SK-N-SH (cell line): Measurements from ENCODE around the gene UBFD1. TPM values are rescaled to one million over a fixed set of nuclear protein-coding genes. Genes with fewer than 3 reads are reported as not detected.

ENCODE experiments used
- CTCF ChIA-PET: fragments of 300-600, 350-600 bp; formaldehyde crosslinking; extraction: SDS; loops from one replicate; lab custom pipeline; 2021; lab: Yijun Ruan, JAX
- POLR2A ChIA-PET: fragments of 350-600 bp; sonication (Branson Sonifier 250); formaldehyde crosslinking; extraction: SDS; loops from one replicate; lab custom pipeline; 2020; ENCODE audit warnings: antibody characterized with exemption, inconsistent platforms; lab: Yijun Ruan, JAX
- DNase-seq: peaks from one replicate; pipeline ENCODE4 v3.0.0; 2012
- H2AFZ ChIP-seq: fragments of 200-600 bp; sonication (generic); 2 replicates; pipeline ENCODE4 v1.8.1; 2016; ENCODE audit warnings: antibody characterized with exemption, mild to moderate bottlenecking, low read depth
- H3F3A ChIP-seq: fragments of 200-600 bp; sonication (generic); replicated peaks from 2 replicates; pipeline ENCODE3; 2016; ENCODE audit warnings: antibody characterized with exemption, mild to moderate bottlenecking; ENCODE audit not compliant: insufficient read depth
- H3K27ac ChIP-seq, 2 experiments: fragments of 200-500 bp in 1 of 2; fragments of 200-600 bp in 1 of 2; sonication (Bioruptor generic) in 1 of 2; sonication (generic), shearing (Covaris generic) in 1 of 2; 2 replicates each; pipeline versions ENCODE4 v1.5.1 to v1.6.1; 2014 to 2016; ENCODE audit warnings: low read depth in 2 of 2, inconsistent platforms in 1 of 2, low read length in 1 of 2, mild to moderate bottlenecking in 1 of 2, mixed read lengths in 1 of 2
- H3K27me3 ChIP-seq: fragments of 200-600 bp; sonication (generic), shearing (Covaris generic); 2 replicates; pipeline ENCODE4 v1.6.1; 2016; ENCODE audit warnings: mixed run types; ENCODE audit not compliant: insufficient read depth
- H3K36me3 ChIP-seq, 2 experiments: fragments of 200-500 bp in 1 of 2; fragments of 200-600 bp in 1 of 2; sonication (Bioruptor generic) in 1 of 2; sonication (generic) in 1 of 2; replicated peaks in 1 of 2; 2 replicates each; pipeline versions ENCODE3 to v1.5.1; 2014 to 2016; ENCODE audit warnings: low read length in 1 of 2, mild to moderate bottlenecking in 1 of 2; ENCODE audit not compliant: insufficient read depth in 2 of 2, control insufficient read depth in 1 of 2
- H3K4me1 ChIP-seq, 2 experiments: fragments of 200-500 bp in 1 of 2; fragments of 200-600 bp in 1 of 2; sonication (Bioruptor generic) in 1 of 2; sonication (generic), shearing (Covaris generic) in 1 of 2; 2 replicates each; pipeline versions ENCODE4 v1.5.1 to v1.6.1; 2014 to 2016; ENCODE audit warnings: low read depth in 1 of 2, low read length in 1 of 2, mixed run types in 1 of 2; ENCODE audit not compliant: insufficient read depth in 2 of 2, control insufficient read depth in 1 of 2
- H3K4me2 ChIP-seq: fragments of 200-600 bp; sonication (generic), shearing (Covaris generic); 2 replicates; pipeline ENCODE4 v1.6.1; 2017; ENCODE audit warnings: mixed run types
- H3K4me3 ChIP-seq, 2 experiments: fragments of 200-500 bp in 1 of 2; fragments of 200-600 bp in 1 of 2; sonication (Bioruptor generic) in 1 of 2; sonication (generic), shearing (Covaris generic) in 1 of 2; 2 replicates each; pipeline versions ENCODE4 v1.5.1 to v1.8.1; 2014 to 2016; ENCODE audit warnings: low read depth in 2 of 2, inconsistent platforms in 1 of 2, low read length in 1 of 2, mild to moderate bottlenecking in 1 of 2, mixed read lengths in 1 of 2, moderate library complexity in 1 of 2
- H3K79me2 ChIP-seq: fragments of 200-600 bp; sonication (generic); 2 replicates; pipeline ENCODE4 v1.8.1; 2017; ENCODE audit warnings: mild to moderate bottlenecking; ENCODE audit not compliant: insufficient read depth
- H3K9ac ChIP-seq: fragments of 200-600 bp; sonication (generic); 2 replicates; pipeline ENCODE4 v1.6.1; 2017; ENCODE audit warnings: mixed run types
- H3K9me2 ChIP-seq: fragments of 200-600 bp; sonication (generic); 2 replicates; pipeline ENCODE4 v1.6.1; 2017; ENCODE audit warnings: mixed run types
- H3K9me3 ChIP-seq: fragments of 200-600 bp; sonication (generic); 2 replicates; pipeline ENCODE4 v1.6.1; 2017; ENCODE audit warnings: mixed run types, mild to moderate bottlenecking, moderate library complexity
- H4K20me1 ChIP-seq: fragments of 200-600 bp; sonication (generic); 2 replicates; pipeline ENCODE4 v1.6.1; 2017; ENCODE audit warnings: mild to moderate bottlenecking, mixed run types; ENCODE audit not compliant: insufficient read depth
- CHD2 ChIP-seq: fragments of 150-350 bp; IDR thresholded peaks from 2 replicates; pipeline ENCODE4 v1.6.1; 2018; ENCODE audit warnings: low read length; ENCODE audit not compliant: partially characterized antibody
- GABPA ChIP-seq: IDR thresholded peaks from 2 replicates; pipeline ENCODE4 v1.4.0; 2012; ENCODE audit warnings: low read depth, mild to moderate bottlenecking
- MXI1 ChIP-seq: IDR thresholded peaks from 2 replicates; pipeline ENCODE4 v1.6.1; 2012; ENCODE audit warnings: mild to moderate bottlenecking, low read depth, low read length, improper control_type of control experiment
- POLR2AphosphoS5 ChIP-seq: IDR thresholded peaks from 2 replicates; pipeline ENCODE4 v1.6.1; 2012; ENCODE audit warnings: low read depth, low read length
- RCOR1 ChIP-seq: fragments of 150-350 bp; IDR thresholded peaks from 2 replicates; pipeline ENCODE4 v1.6.1; 2017; ENCODE audit warnings: antibody characterized with exemption, low read length
- TEAD4 ChIP-seq: IDR thresholded peaks from 2 replicates; pipeline ENCODE4 v1.4.0; 2012; ENCODE audit warnings: mild to moderate bottlenecking, borderline replicate concordance; ENCODE audit not compliant: insufficient read depth
- YY1 ChIP-seq: IDR thresholded peaks from 2 replicates; pipeline ENCODE4 v1.4.0; 2012; ENCODE audit warnings: low read depth, mild to moderate bottlenecking
- WGBS: methylation state at CpG from one replicate; pipeline ENCODE4 v1.1.6; 2017; ENCODE audit warnings: low lambda C conversion rate; 5-methylcytosine and 5-hydroxymethylcytosine counted together
- polyA plus RNA-seq, 3 experiments: library from polyadenylated mRNA; depleted of rRNA; stranded (reverse); fragments of >200 nt; gene quantifications; 2 replicates each; pipeline ENCODE4 v1.2.3, GENCODE V29; 2012
- TF ChIP-seq, protein P1 (sequence below): IDR thresholded peaks from 2 replicates; pipeline ENCODE4 v1.6.1; 2012; ENCODE audit warnings: mild to moderate bottlenecking, low read depth, low read length, moderate library complexity
- TF ChIP-seq, protein P2 (sequence below): IDR thresholded peaks from 2 replicates; pipeline ENCODE4 v1.4.0; 2012; ENCODE audit warnings: low read depth, borderline replicate concordance

The UBFD1 gene
- polyA plus RNA-seq, 1 of the 3 experiments (the other 2 are of a cell fraction) = 66.1 TPM

- TF ChIP-seq, protein P1, sequence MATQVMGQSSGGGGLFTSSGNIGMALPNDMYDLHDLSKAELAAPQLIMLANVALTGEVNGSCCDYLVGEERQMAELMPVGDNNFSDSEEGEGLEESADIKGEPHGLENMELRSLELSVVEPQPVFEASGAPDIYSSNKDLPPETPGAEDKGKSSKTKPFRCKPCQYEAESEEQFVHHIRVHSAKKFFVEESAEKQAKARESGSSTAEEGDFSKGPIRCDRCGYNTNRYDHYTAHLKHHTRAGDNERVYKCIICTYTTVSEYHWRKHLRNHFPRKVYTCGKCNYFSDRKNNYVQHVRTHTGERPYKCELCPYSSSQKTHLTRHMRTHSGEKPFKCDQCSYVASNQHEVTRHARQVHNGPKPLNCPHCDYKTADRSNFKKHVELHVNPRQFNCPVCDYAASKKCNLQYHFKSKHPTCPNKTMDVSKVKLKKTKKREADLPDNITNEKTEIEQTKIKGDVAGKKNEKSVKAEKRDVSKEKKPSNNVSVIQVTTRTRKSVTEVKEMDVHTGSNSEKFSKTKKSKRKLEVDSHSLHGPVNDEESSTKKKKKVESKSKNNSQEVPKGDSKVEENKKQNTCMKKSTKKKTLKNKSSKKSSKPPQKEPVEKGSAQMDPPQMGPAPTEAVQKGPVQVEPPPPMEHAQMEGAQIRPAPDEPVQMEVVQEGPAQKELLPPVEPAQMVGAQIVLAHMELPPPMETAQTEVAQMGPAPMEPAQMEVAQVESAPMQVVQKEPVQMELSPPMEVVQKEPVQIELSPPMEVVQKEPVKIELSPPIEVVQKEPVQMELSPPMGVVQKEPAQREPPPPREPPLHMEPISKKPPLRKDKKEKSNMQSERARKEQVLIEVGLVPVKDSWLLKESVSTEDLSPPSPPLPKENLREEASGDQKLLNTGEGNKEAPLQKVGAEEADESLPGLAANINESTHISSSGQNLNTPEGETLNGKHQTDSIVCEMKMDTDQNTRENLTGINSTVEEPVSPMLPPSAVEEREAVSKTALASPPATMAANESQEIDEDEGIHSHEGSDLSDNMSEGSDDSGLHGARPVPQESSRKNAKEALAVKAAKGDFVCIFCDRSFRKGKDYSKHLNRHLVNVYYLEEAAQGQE = peak; percentile 32; the same call in 1 of the 2 replicates
- peak; percentile 81 for TF ChIP-seq RCOR1
- no peak for TF ChIP-seq TEAD4
- peak; percentile 62 for TF ChIP-seq CHD2
- no peak for TF ChIP-seq POLR2AphosphoS5
- peak; percentile 81 for TF ChIP-seq GABPA
- peak; percentile 99 for TF ChIP-seq MXI1
- TF ChIP-seq, protein P2, sequence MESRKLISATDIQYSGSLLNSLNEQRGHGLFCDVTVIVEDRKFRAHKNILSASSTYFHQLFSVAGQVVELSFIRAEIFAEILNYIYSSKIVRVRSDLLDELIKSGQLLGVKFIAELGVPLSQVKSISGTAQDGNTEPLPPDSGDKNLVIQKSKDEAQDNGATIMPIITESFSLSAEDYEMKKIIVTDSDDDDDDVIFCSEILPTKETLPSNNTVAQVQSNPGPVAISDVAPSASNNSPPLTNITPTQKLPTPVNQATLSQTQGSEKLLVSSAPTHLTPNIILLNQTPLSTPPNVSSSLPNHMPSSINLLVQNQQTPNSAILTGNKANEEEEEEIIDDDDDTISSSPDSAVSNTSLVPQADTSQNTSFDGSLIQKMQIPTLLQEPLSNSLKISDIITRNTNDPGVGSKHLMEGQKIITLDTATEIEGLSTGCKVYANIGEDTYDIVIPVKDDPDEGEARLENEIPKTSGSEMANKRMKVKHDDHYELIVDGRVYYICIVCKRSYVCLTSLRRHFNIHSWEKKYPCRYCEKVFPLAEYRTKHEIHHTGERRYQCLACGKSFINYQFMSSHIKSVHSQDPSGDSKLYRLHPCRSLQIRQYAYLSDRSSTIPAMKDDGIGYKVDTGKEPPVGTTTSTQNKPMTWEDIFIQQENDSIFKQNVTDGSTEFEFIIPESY = peak; percentile 41; the same call in 1 of the 2 replicates
Measured at GRCh38 chr16:23556881-23557778, at the start of gene UBFD1, which contains the start of gene EARS2 (continued).

GRCh38 chr16:23508589-23509440 is 48.7 kb upstream of the UBFD1 start:
- POLR2A ChIA-PET = interaction anchor here (0.6 to 1.1 kb wide), 2 partner anchors 9 to 41 kb away, joined by 3 read pairs; no protein-coding TSS in a partner anchor
- WGBS = 59% methylated on average over 28 of the region's 28 CpGs
- TF ChIP-seq TEAD4 = no peak
- TF ChIP-seq YY1 = no peak
- Histone ChIP-seq H3K4me1 (peaks cover 14% of the 10 kb centered on the region in 2 experiments; a peak in 2 of 4 replicates), H3K9me2 (no peaks in the 10 kb centered on the region), H3K9ac (peak overlapping the region; percentile 80), H3K27me3 (no peaks in the 10 kb centered on the region), H2AFZ (0 out of 2 replicates have a peak overlapping the region, but pooled peaks have one; percentile 32), H3K27ac (no peak overlapping the region; a peak in 1 of 4 replicates), H4K20me1 (peaks cover 54% of the 10 kb centered on the region), H3K79me2 (peaks cover 59% of the 10 kb centered on the region), H3K36me3 (no peaks in the 10 kb centered on the region), H3K9me3 (no peaks in the 10 kb centered on the region), H3K4me2 (peak overlapping the region; percentile 99), H3K4me3 (peak overlapping the region; percentile 64 to 75), H3F3A (peaks cover 17% of the 10 kb centered on the region)
- no peak for DNase-seq
- CTCF ChIA-PET = interaction anchor here (0.9 to 1.5 kb wide), 4 partner anchors 9 to 170 kb away, joined by 3 to 4 read pairs (median 4); partner anchors contain the start of gene PLK1
